GM12878 (cell line): ENCODE measurements around the gene YWHAG. TPM values are rescaled to one million over a fixed set of nuclear protein-coding genes. Genes with fewer than 3 reads are reported as not detected.

Experiments used
- BHLHE40 ChIP-seq, 2 experiments: fragments of 450-650 bp in 1 of 2; IDR thresholded peaks; 2 replicates each; pipeline ENCODE4 v1.6.1; 2011 to 2017; ENCODE audit warnings: low read depth in 2 of 2, borderline replicate concordance in 1 of 2, improper control_type of control experiment in 1 of 2, low read length in 1 of 2, mild to moderate bottlenecking in 1 of 2
- BRCA1 ChIP-seq: IDR thresholded peaks from 2 replicates; pipeline ENCODE4 v1.6.1; 2011; ENCODE audit warnings: low read depth, low read length, improper control_type of control experiment
- CTCF ChIP-seq, 3 experiments: IDR thresholded peaks in 2 of 3; conservative IDR thresholded peaks in 1 of 3; 2 replicates each; pipeline ENCODE4 v1.5.1; 2011; ENCODE audit warnings: low read depth in 3 of 3, low read length in 3 of 3, mild to moderate bottlenecking in 3 of 3, control low read depth in 2 of 3, moderate library complexity in 2 of 3, inconsistent platforms in 1 of 3, mixed read lengths in 1 of 3; ENCODE audit not compliant: control insufficient read depth in 2 of 3, insufficient read depth in 1 of 3; ENCODE audit errors: extremely low read depth in 1 of 3
- DPF2 ChIP-seq: fragments of 450-650 bp; IDR thresholded peaks from 2 replicates; pipeline ENCODE4 v1.6.1; 2017; ENCODE audit warnings: mild to moderate bottlenecking
- EGR1 ChIP-seq, 2 experiments: IDR thresholded peaks; 1 replicate in 1 of 2; 2 replicates in 1 of 2; pipeline ENCODE4 v1.6.1; 2011 to 2012; ENCODE audit warnings: low read depth in 2 of 2, low read length in 2 of 2, borderline replicate concordance in 1 of 2, mild to moderate bottlenecking in 1 of 2, moderate library complexity in 1 of 2
- ELK1 ChIP-seq: IDR thresholded peaks from 2 replicates; pipeline ENCODE4 v1.6.1; 2012; ENCODE audit warnings: low read depth, low read length, improper control_type of control experiment
- GATAD2B ChIP-seq: fragments of 450-650 bp; conservative IDR thresholded peaks from 2 replicates; pipeline ENCODE4 v1.6.1; 2017; ENCODE audit warnings: low read depth, mild to moderate bottlenecking, moderate library complexity
- IKZF2 ChIP-seq, 2 experiments: fragments of 450-650 bp; IDR thresholded peaks; 2 replicates each; pipeline ENCODE4 v1.6.1; 2017; ENCODE audit warnings: mild to moderate bottlenecking in 2 of 2, moderate library complexity in 2 of 2
- IRF4 ChIP-seq: IDR thresholded peaks from 2 replicates; pipeline ENCODE4 v1.6.1; 2011; ENCODE audit warnings: low read depth, low read length
- JUNB ChIP-seq: IDR thresholded peaks from 2 replicates; pipeline ENCODE4 v1.6.1; 2016; ENCODE audit warnings: antibody characterized with exemption, mild to moderate bottlenecking
- KDM1A ChIP-seq: fragments of 200-600 bp; sonication (generic); IDR thresholded peaks from 2 replicates; pipeline ENCODE4 v1.6.1; 2016; ENCODE audit warnings: borderline replicate concordance
- KLF5 ChIP-seq: fragments of 450-650 bp; IDR thresholded peaks from 2 replicates; pipeline ENCODE4 v1.6.1; 2014; ENCODE audit warnings: mild to moderate bottlenecking; ENCODE audit not compliant: partially characterized antibody
- MLLT1 ChIP-seq: fragments of 450-650 bp; IDR thresholded peaks from 2 replicates; pipeline ENCODE4 v1.6.1; 2016; ENCODE audit warnings: mild to moderate bottlenecking
- MXI1 ChIP-seq: fragments of 150-350 bp; IDR thresholded peaks from 2 replicates; pipeline ENCODE4 v1.6.1; 2011; ENCODE audit warnings: low read depth, mild to moderate bottlenecking, inconsistent platforms, low read length, improper control_type of control experiment
- NFXL1 ChIP-seq: fragments of 450-650 bp; IDR thresholded peaks from 2 replicates; pipeline ENCODE4 v1.6.1; 2017; ENCODE audit warnings: antibody characterized with exemption, mild to moderate bottlenecking, borderline replicate concordance
- NKRF ChIP-seq: fragments of 450-650 bp; conservative IDR thresholded peaks from 2 replicates; pipeline ENCODE4 v1.6.1; 2017; ENCODE audit warnings: mild to moderate bottlenecking, moderate library complexity
- SIX5 ChIP-seq: IDR thresholded peaks from 2 replicates; pipeline ENCODE4 v1.6.1; 2011; ENCODE audit warnings: mild to moderate bottlenecking, low read depth, low read length, moderate library complexity; ENCODE audit not compliant: severe bottlenecking
- SRF ChIP-seq, 2 experiments: IDR thresholded peaks; 2 replicates each; pipeline ENCODE4 v1.6.1; 2011; ENCODE audit warnings: low read depth in 2 of 2, low read length in 2 of 2, mild to moderate bottlenecking in 1 of 2, moderate library complexity in 1 of 2
- ZZZ3 ChIP-seq: IDR thresholded peaks from 2 replicates; pipeline ENCODE4 v1.6.1; 2011; ENCODE audit warnings: low read depth; ENCODE audit not compliant: control insufficient read depth, insufficient read length
- polyA plus RNA-seq, 11 experiments: library from polyadenylated mRNA; depleted of rRNA in 4 of 11; unstranded in 6 of 11; stranded (reverse) in 5 of 11; fragments of >200 nt; fragmentation: Nextera tagmentation in 4 of 11; fragmentation: Illumina TruSeq in 1 of 11; extraction: Ambion mirVana in 4 of 11; extraction: Trizol in 1 of 11; gene quantifications; 1 replicate in 1 of 11; 2 replicates in 10 of 11; pipeline versions ENCODE4 v1.2.1 to v1.2.3, GENCODE V29; 2011 to 2016; ENCODE audit warnings: inconsistent platforms in 2 of 11, missing spikeins in 2 of 11, low read depth in 1 of 11
- total RNA-seq, 4 experiments: library from RNA; depleted of rRNA in 3 of 4; stranded (reverse); fragments of >200 nt in 3 of 4; fragmentation: Illumina TruSeq in 1 of 4; extraction: Trizol in 1 of 4; gene quantifications; 2 replicates each; pipeline versions ENCODE4 v1.2.1 to v1.2.3, GENCODE V29; 2013 to 2021

YWHAG gene
- total and polyA plus RNA-seq, 10 of the 15 experiments (the other 5 are each of a cell fraction or from before 2014, with no cell fraction given) = 20.2 to 157 (median 41.3) TPM

GRCh38 chr7:76393116-76394031 lies 34.6 kb upstream of the YWHAG start (continued):
- TF ChIP-seq MXI1 = peak; percentile 84
- no peak for TF ChIP-seq CTCF (IDR thresholded peaks at IDR 0.05 in 2 of 3, conservative IDR thresholded peaks at IDR 0.05 in 1 of 3; ENCODE audit: control insufficient read depth in 2 of 3, extremely low read depth in 1 of 3, insufficient read depth in 1 of 3, low read depth in 3 of 3, low read length in 3 of 3)
- TF ChIP-seq SRF (IDR thresholded peaks at IDR 0.05; ENCODE audit: low read depth in 2 of 2, low read length in 2 of 2) = peak; percentile 76 to 93
- peak; percentile 84 for TF ChIP-seq NKRF
- TF ChIP-seq NFXL1 = 0 out of 2 replicates have a peak, but pooled peaks have one; percentile 28
- TF ChIP-seq DPF2 = peak; percentile 87
- no peak for TF ChIP-seq JUNB
- TF ChIP-seq ELK1 = 0 out of 2 replicates have a peak, but pooled peaks have one; percentile 24
- no peak for TF ChIP-seq IRF4
- TF ChIP-seq ZZZ3 = no peak
- TF ChIP-seq BHLHE40 (IDR thresholded peaks at IDR 0.05; ENCODE audit: borderline replicate concordance in 1 of 2, low read depth in 2 of 2, low read length in 1 of 2) = peak in 1 of 2 experiments; percentile 69; a peak in 2 of 4 replicates
- TF ChIP-seq EGR1 (IDR thresholded peaks at IDR 0.05; ENCODE audit: borderline replicate concordance in 1 of 2, low read depth in 2 of 2, low read length in 2 of 2) = peak in 1 of 2 experiments; percentile 66; a peak in 1 of 3 replicates
- no peak for TF ChIP-seq BRCA1
- no peak for TF ChIP-seq SIX5
- TF ChIP-seq MLLT1 = no peak
- TF ChIP-seq KDM1A = no peak
- peak; percentile 97 for TF ChIP-seq GATAD2B
- no peak for TF ChIP-seq KLF5
- no peak for TF ChIP-seq IKZF2 (IDR thresholded peaks at IDR 0.05)
